Loucy (cell line): ENCODE results near the gene PLIN5.
"Not testable (repeated sequence)": the region's sequence is repeated elsewhere in the genome, so short reads cannot be mapped to it uniquely, and the experiment has no call there.

Experiments
- H2AFZ ChIP-seq: fragments of 200-600 bp; sonication (generic); 2 replicates; pipeline ENCODE4 v1.6.0; 2016; ENCODE audit warnings: antibody characterized with exemption, mild to moderate bottlenecking, low read length, moderate library complexity
- H3F3A ChIP-seq: fragments of 200-600 bp; 2 replicates; pipeline ENCODE4 v1.6.0; 2016; ENCODE audit warnings: antibody characterized with exemption, low read depth, mild to moderate bottlenecking
- H3K27me3 ChIP-seq: fragments of 200-600 bp; sonication (generic); 2 replicates; pipeline ENCODE4 v1.6.1; 2014; ENCODE audit warnings: low read length, mild to moderate bottlenecking; ENCODE audit not compliant: insufficient read depth, poor library complexity, severe bottlenecking
- H3K36me3 ChIP-seq: fragments of 200-600 bp; sonication (generic); 2 replicates; pipeline ENCODE4 v1.6.1; 2016; ENCODE audit warnings: low read length; ENCODE audit not compliant: insufficient read depth
- H3K4me1 ChIP-seq: fragments of 200-600 bp; sonication (generic); 2 replicates; pipeline ENCODE4 v1.5.1; 2014; ENCODE audit warnings: low read length, mild to moderate bottlenecking; ENCODE audit not compliant: insufficient read depth, poor library complexity, severe bottlenecking
- H3K4me2 ChIP-seq: fragments of 200-600 bp; sonication (generic); 2 replicates; pipeline ENCODE4 v1.6.0; 2014; ENCODE audit warnings: antibody characterized with exemption, low read length, low read depth, mild to moderate bottlenecking; ENCODE audit not compliant: poor library complexity, severe bottlenecking
- H3K4me3 ChIP-seq: fragments of 200-600 bp; sonication (generic); 2 replicates; pipeline ENCODE4 v1.5.1; 2014; ENCODE audit warnings: low read length, mild to moderate bottlenecking, mixed read lengths; ENCODE audit not compliant: poor library complexity, severe bottlenecking
- H3K79me2 ChIP-seq: fragments of 200-600 bp; sonication (generic); 2 replicates; pipeline ENCODE4 v1.6.1; 2014; ENCODE audit warnings: low read length; ENCODE audit not compliant: insufficient read depth
- H3K9ac ChIP-seq: fragments of 200-600 bp; sonication (generic); 2 replicates; pipeline ENCODE4 v1.6.0; 2014; ENCODE audit warnings: mild to moderate bottlenecking, low read depth, low read length, moderate library complexity; ENCODE audit not compliant: poor library complexity, severe bottlenecking
- H3K9me2 ChIP-seq: fragments of 200-600 bp; sonication (generic); replicated peaks from 2 replicates; pipeline ENCODE4 v1.6.1; 2016; ENCODE audit warnings: low read depth, low read length, mixed read lengths
- H3K9me3 ChIP-seq: fragments of 200-600 bp; sonication (generic); 2 replicates; pipeline ENCODE4 v1.6.1; 2014; ENCODE audit warnings: mild to moderate bottlenecking, antibody characterized with exemption, low read length, low read depth; ENCODE audit not compliant: insufficient read depth
- H4K20me1 ChIP-seq: fragments of 200-600 bp; sonication (generic); 2 replicates; pipeline ENCODE4 v1.6.0; 2014; ENCODE audit warnings: antibody characterized with exemption, low read length, mild to moderate bottlenecking; ENCODE audit not compliant: insufficient read depth, poor library complexity, severe bottlenecking
- EZH2phosphoT487 ChIP-seq: fragments of 200-600 bp; IDR thresholded peaks from 2 replicates; pipeline ENCODE4 v1.6.1; 2018; ENCODE audit warnings: antibody characterized with exemption, mild to moderate bottlenecking, moderate library complexity, borderline replicate concordance
- TF ChIP-seq, protein P1 (sequence below): fragments of 200-600 bp; sonication (generic); conservative IDR thresholded peaks from 2 replicates; pipeline ENCODE4 v1.5.1; 2014; ENCODE audit warnings: mild to moderate bottlenecking, antibody characterized with exemption, low read length

Gene PLIN5

DNA sequence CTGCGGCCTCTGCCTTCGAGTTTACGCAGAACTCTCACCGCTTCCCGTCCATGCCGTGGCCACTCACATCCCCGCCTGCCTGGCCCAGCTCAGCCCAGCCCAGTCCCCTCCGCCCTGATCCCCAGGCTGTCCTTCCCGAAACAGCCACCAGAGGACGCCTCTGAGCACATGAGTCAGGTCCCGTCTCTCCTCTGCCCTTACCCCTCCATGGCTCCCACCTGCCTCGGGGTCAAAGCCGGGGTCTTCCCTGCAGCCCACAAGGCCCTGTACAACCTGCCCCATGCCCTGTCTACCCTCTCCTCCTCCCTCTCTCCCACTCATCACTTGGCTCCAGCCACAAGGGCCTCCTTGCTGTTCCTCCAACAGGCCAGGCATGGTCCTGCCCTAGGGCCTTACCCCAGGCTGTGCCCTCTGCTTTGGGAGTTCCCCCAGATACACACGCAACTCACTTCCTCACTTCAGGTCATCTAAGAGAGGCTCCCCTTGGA lies 32.6 kb upstream of the PLIN5 start:
- H3K27me3 ChIP-seq, result no peaks in the 10 kb centered on the region
- H3K36me3 ChIP-seq, result no peaks in the 10 kb centered on the region
- H3K4me1 ChIP-seq, result no peaks in the 10 kb centered on the region
- no peaks in the 10 kb centered on the region for H3K9me2 ChIP-seq
- no peaks in the 10 kb centered on the region for H3F3A ChIP-seq
- TF ChIP-seq EZH2phosphoT487, result no peak
- TF ChIP-seq, protein P1, sequence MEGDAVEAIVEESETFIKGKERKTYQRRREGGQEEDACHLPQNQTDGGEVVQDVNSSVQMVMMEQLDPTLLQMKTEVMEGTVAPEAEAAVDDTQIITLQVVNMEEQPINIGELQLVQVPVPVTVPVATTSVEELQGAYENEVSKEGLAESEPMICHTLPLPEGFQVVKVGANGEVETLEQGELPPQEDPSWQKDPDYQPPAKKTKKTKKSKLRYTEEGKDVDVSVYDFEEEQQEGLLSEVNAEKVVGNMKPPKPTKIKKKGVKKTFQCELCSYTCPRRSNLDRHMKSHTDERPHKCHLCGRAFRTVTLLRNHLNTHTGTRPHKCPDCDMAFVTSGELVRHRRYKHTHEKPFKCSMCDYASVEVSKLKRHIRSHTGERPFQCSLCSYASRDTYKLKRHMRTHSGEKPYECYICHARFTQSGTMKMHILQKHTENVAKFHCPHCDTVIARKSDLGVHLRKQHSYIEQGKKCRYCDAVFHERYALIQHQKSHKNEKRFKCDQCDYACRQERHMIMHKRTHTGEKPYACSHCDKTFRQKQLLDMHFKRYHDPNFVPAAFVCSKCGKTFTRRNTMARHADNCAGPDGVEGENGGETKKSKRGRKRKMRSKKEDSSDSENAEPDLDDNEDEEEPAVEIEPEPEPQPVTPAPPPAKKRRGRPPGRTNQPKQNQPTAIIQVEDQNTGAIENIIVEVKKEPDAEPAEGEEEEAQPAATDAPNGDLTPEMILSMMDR, result peak; percentile 81
- H3K4me2 ChIP-seq, result no peak overlapping the region
- no peak overlapping the region for H3K4me3 ChIP-seq
- no peak overlapping the region for H2AFZ ChIP-seq
- H4K20me1 ChIP-seq, result no peaks in the 10 kb centered on the region
- no peak overlapping the region for H3K9ac ChIP-seq
- no peaks in the 10 kb centered on the region for H3K9me3 ChIP-seq
- H3K79me2 ChIP-seq, result no peaks in the 10 kb centered on the region

DNA sequence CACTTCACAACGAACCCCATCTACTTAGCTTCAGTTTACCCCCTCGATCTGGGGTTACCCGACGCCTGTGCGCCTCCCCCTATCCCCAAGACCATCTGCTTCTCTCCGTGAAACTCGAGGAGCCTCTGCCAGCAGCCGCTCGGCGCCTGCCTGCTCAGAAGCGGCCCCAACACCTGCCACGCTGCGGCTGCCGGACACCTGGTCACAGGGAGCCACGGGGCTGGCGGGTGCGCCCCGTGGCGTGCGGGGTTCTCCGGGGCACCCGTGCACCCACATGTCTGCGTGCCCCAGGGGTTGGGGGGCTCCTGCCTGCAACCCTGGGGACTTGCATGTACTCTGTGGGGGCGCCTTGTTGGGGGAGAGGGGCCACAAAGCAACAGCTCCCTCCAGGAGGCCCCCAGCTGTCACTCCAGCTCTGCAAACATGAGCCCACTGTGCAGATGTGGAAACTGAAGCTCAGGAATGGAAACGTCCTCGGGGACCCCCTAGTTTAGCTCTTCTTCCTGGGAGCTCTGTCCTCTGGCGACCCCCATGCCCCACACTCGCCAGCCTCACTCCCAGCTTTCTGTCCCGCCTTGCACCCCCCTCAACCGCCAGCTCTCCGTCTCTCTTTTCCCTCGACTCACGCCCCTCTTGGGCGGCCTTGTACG lies 31.5 kb upstream of the PLIN5 start:
- TF ChIP-seq, protein P1, result no peak
- TF ChIP-seq EZH2phosphoT487, result no peak
- H3K79me2 ChIP-seq, result no peaks in the 10 kb centered on the region
- H3K9ac ChIP-seq, result no peak overlapping the region

GRCh38 chr19:4563562-4563961 lies 28.5 kb upstream of the PLIN5 start:
- not testable (repeated sequence) for H3K36me3 ChIP-seq, H3K79me2 ChIP-seq, H2AFZ ChIP-seq, H3K9me2 ChIP-seq, H3K9me3 ChIP-seq, H3K4me1 ChIP-seq, H3K4me2 ChIP-seq, H3K27me3 ChIP-seq, H4K20me1 ChIP-seq, H3F3A ChIP-seq, H3K4me3 ChIP-seq, H3K9ac ChIP-seq

More for the DNA sequence above, 31.5 kb upstream of the PLIN5 start:
- no peaks in the 10 kb centered on the region for H3K4me1 ChIP-seq
- H4K20me1 ChIP-seq, result no peaks in the 10 kb centered on the region
- no peaks in the 10 kb centered on the region for H3K9me2 ChIP-seq
- H3K4me2 ChIP-seq, result no peak overlapping the region
- H3F3A ChIP-seq, result no peaks in the 10 kb centered on the region
- H3K4me3 ChIP-seq, result no peak overlapping the region
- no peaks in the 10 kb centered on the region for H3K36me3 ChIP-seq
- no peak overlapping the region for H2AFZ ChIP-seq
- no peaks in the 10 kb centered on the region for H3K9me3 ChIP-seq
- no peaks in the 10 kb centered on the region for H3K27me3 ChIP-seq

GRCh38 chr19:4562085-4562484 lies 27.1 kb upstream of the PLIN5 start:
- not testable (repeated sequence) for H3K27me3 ChIP-seq, H3K36me3 ChIP-seq, H3K4me1 ChIP-seq, H3K9me2 ChIP-seq, H2AFZ ChIP-seq, H3F3A ChIP-seq, H3K79me2 ChIP-seq, H4K20me1 ChIP-seq, H3K4me2 ChIP-seq, H3K9ac ChIP-seq, H3K9me3 ChIP-seq, H3K4me3 ChIP-seq
